Vagina (tissue), 2 donors: ENCODE results near the gene RNF181.

Experiments used
- CTCF ChIP-seq, 3 experiments: fragments of 450-650 bp in 2 of 3; fragments of 200-600 bp in 1 of 3; sonication (generic) in 1 of 3; IDR thresholded peaks; one replicate each; pipeline ENCODE4 v1.5.1; 2017 to 2019; ENCODE audit warnings: antibody characterized with exemption in 3 of 3, mild to moderate bottlenecking in 2 of 3, moderate library complexity in 2 of 3
- POLR2A ChIP-seq, 2 donors: fragments of 450-650 bp; IDR thresholded peaks; one replicate each; pipeline ENCODE4 v1.6.1; 2017; ENCODE audit warnings: antibody characterized with exemption in 2 of 2, mild to moderate bottlenecking in 2 of 2, moderate library complexity in 2 of 2
- POLR2AphosphoS5 ChIP-seq, 2 donors: sonication (generic); formaldehyde crosslinking; IDR thresholded peaks; one replicate each; pipeline ENCODE4 v1.9.0; 2017; ENCODE audit warnings: antibody characterized with exemption in 2 of 2, mild to moderate bottlenecking in 2 of 2, low read depth in 1 of 2; ENCODE audit not compliant: insufficient read depth in 1 of 2

DNA sequence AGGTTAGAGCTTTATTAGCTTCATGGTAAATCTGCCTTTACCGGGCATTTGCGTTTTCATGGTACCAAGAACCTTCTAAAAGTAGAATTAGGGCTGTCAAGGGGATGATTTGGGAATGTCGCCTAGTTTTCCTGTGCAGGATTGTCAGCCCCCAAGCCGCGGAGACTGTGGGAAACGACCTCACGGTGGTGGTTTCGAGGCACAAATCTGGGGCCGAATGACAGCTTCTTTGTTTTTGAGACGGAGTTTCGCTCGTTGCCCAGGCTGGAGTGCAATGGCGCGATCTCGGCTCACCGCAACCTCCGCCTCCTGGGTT lies 19.8 kb downstream of the RNF181 start:
- TF ChIP-seq CTCF (IDR thresholded peaks at IDR 0.05) (no peak), POLR2A (IDR thresholded peaks at IDR 0.05) (no peak), POLR2AphosphoS5 (IDR thresholded peaks at IDR 0.05; ENCODE audit: insufficient read depth in 1 of 2, low read depth in 1 of 2) (no peak)
